ENCODE results near the gene FARS2. TPM values are rescaled to one million over a fixed set of nuclear protein-coding genes. Genes with fewer than 3 reads are reported as not detected.
A peak's percentile ranks its signal among the peaks of the same experiment; 100 is the strongest.

The FARS2 gene
- total and polyA plus RNA-seq, 5 donors, result 13.9 to 19.6 (median 16.7) TPM

DNA sequence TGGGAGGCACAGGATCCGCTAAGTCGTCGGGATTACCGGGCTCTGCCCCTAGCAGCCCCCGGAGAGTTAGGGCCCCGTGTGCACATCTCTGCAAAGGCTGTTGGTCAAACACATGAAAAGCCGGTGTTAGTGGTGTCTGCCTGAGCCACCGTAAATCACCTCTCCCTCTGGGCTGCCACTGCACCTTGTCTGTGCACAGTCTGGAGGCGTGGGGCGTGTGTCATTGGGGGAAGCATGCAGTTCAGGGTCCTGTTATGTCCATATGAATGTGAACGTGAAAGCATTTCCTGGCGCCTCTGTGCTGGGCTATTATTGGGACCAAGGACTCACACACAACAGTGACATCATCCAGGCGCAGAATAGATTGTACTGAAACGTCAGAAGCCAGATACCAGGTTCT lies 439.9 kb downstream of the FARS2 start:
- no peak overlapping the region for H3K4me3 ChIP-seq (ENCODE audit: low read length)
- 66% methylated on average over 14 of the region's 14 CpGs for WGBS
- H3K27ac ChIP-seq (ENCODE audit: low read length), result no peak overlapping the region
- intact Hi-C loops (cut with DNase I), result no loop called here
- H3K27me3 ChIP-seq (ENCODE audit: control insufficient read depth, insufficient read depth), result no peaks in the 10 kb centered on the region
- ATAC-seq (peak; percentile 42 to 76), DNase-seq (no peak)
- peaks cover 3% of the 10 kb centered on the region for H3K4me1 ChIP-seq (ENCODE audit: control insufficient read depth, insufficient read depth, low read length)
- H3K9me3 ChIP-seq (ENCODE audit: control insufficient read depth, low read length), result no peaks in the 10 kb centered on the region

DNA sequence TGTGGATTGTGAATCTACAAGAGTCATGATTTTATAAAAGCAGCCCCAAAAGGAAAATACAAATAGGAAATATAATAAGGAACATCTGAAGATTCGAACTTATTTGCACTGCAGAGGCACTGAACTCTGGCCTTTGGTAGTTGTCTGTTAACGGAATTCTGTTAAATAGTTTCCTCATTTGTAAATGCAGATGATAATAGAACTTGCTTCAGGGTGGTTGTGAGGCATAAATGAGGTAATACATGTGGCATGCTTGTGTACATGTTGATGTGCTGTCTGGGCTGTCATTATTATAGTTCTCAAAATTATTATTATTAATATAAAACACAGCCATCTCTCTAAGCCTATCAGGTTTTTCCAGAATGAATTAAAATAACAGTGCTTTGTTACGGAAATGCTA lies 443.4 kb downstream of the FARS2 start:
- no peak for ATAC-seq
- intact Hi-C loops (cut with DNase I), result no loop called here

DNA sequence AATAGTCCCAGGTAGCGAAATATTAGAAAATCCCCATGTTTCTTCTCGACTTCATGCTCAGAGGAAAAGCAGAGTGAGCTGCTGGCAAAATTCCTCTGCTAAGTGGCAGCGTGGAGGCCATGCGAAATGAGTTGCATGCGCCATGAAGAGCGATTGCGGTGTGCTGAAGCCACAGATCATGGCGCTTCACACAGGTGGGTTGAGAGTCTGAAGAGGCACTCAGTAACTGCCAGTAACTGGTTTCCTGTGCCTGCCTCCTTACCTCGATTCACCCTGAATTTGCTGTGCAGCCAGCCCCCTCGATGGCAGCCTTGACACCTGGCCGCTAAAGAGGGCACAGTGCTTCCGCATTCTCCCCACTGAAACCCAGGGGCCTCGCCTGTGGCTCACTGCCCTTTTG lies 443.9 kb downstream of the FARS2 start:
- no peak overlapping the region for H3K27ac ChIP-seq (ENCODE audit: low read length)
- ATAC-seq (no peak), DNase-seq (no peak)
- H3K27me3 ChIP-seq (ENCODE audit: control insufficient read depth, insufficient read depth), result no peaks in the 10 kb centered on the region
- no peaks in the 10 kb centered on the region for H3K9me3 ChIP-seq (ENCODE audit: control insufficient read depth, low read length)
- no peak overlapping the region for H3K4me3 ChIP-seq (ENCODE audit: low read length)
- H3K4me1 ChIP-seq (ENCODE audit: control insufficient read depth, insufficient read depth, low read length), result peaks cover 3% of the 10 kb centered on the region
- intact Hi-C loops (cut with DNase I), result no loop called here
- 97% methylated on average over 13 of the region's 13 CpGs for WGBS

More for the DNA sequence above, 443.4 kb downstream of the FARS2 start:
- Histone ChIP-seq H3K27ac (ENCODE audit: low read length) (no peak overlapping the region), H3K4me3 (ENCODE audit: low read length) (no peak overlapping the region), H3K4me1 (ENCODE audit: control insufficient read depth, insufficient read depth, low read length) (peaks cover 3% of the 10 kb centered on the region), H3K9me3 (ENCODE audit: control insufficient read depth, low read length) (no peaks in the 10 kb centered on the region), H3K27me3 (ENCODE audit: control insufficient read depth, insufficient read depth) (no peaks in the 10 kb centered on the region)
- no peak for DNase-seq
- 88% methylated on average over 3 of the region's 3 CpGs for WGBS

- H3K4me1 ChIP-seq (ENCODE audit: control insufficient read depth, insufficient read depth, low read length), result no peaks in the 10 kb centered on the region
- 89% methylated on average over 19 of the region's 19 CpGs for whole genome bisulfite sequencing
- ATAC-seq (no peak), DNase-seq (no peak)
- H3K27me3 ChIP-seq (ENCODE audit: control insufficient read depth, insufficient read depth), result no peaks in the 10 kb centered on the region
- intact Hi-C loops (cut with DNase I), result no loop called here
- no peaks in the 10 kb centered on the region for H3K9me3 ChIP-seq (ENCODE audit: control insufficient read depth, low read length)
- no peak overlapping the region for H3K4me3 ChIP-seq (ENCODE audit: low read length)
- H3K27ac ChIP-seq (ENCODE audit: low read length), result no peak overlapping the region
These were observed 445.1 kb downstream of the FARS2 start for GRCh38 chr6:5706124-5707033.

DNA sequence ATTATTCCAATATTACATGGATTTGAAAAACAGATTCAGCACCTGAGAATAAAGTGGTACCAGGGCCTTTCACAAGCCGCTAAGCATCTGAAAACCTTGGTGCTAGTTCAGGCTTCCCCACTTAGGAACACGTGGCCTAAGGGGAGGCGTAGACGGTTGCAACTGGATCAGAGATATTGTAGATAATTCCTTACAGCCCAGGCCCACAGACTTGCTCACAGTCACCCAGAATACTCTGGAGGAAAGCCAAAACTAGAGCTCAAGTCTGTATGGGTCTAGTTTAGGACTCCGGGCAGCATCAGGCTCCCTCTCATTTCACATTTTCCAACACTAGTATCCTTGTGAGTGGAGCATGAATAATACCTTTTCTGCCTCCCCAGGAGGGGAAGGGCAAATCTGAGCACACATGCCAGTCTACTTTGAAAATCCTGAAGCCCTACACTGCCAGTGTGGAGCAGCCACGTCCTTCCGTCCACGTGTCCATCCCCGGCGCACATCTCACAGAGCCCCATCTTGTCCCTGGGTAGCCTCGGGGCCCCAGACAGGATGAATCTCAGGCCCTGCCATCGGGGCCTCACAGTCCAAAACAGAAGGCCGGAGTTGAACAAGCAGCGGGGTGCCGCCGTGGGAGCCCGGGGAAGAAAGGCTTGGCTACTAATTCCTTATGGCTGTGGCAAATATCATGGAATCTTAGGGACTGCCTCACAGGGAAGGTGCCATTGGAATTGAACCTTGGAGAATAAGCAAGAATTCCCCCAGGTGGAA lies 446.1 kb downstream of the FARS2 start:
- Histone ChIP-seq H3K4me3 (ENCODE audit: low read length) (no peak overlapping the region), H3K27me3 (ENCODE audit: control insufficient read depth, insufficient read depth) (no peaks in the 10 kb centered on the region), H3K9me3 (ENCODE audit: control insufficient read depth, low read length) (no peaks in the 10 kb centered on the region), H3K4me1 (ENCODE audit: control insufficient read depth, insufficient read depth, low read length) (no peaks in the 10 kb centered on the region), H3K27ac (ENCODE audit: low read length) (no peak overlapping the region)
- WGBS, result 95% methylated on average over 17 of the region's 17 CpGs
- intact Hi-C loops (cut with DNase I), result no loop called here
- DNase-seq (no peak), ATAC-seq (no peak)

DNA sequence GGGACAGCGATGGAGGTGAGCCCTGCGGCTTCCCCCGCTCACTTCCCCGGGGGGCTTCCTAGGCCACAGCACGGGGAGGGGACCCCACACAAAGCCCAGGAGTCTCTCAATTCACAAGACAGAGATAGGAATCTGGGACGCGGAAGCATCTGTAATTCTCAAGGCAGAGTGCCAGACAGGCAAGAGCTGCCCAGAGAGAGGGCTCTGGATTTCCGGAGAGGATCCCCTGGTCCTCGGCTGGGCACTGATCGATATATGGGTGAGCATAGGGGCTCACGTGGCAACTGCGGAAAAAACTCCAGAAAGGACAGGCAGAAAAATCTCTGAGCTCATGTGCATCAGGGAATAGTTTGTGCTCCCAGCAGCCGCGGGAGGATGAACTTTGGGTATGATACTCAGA lies 449.2 kb downstream of the FARS2 start:
- no peaks in the 10 kb centered on the region for H3K27me3 ChIP-seq (ENCODE audit: control insufficient read depth, insufficient read depth)
- ATAC-seq (no peak), DNase-seq (no peak)
- no peak overlapping the region for H3K27ac ChIP-seq (ENCODE audit: low read length)
- WGBS, result 87% methylated on average over 14 of the region's 14 CpGs
- intact Hi-C loops (cut with DNase I), result no loop called here
- H3K4me3 ChIP-seq (ENCODE audit: low read length), result no peak overlapping the region
- no peaks in the 10 kb centered on the region for H3K4me1 ChIP-seq (ENCODE audit: control insufficient read depth, insufficient read depth, low read length)
- H3K9me3 ChIP-seq (ENCODE audit: control insufficient read depth, low read length), result no peaks in the 10 kb centered on the region

DNA sequence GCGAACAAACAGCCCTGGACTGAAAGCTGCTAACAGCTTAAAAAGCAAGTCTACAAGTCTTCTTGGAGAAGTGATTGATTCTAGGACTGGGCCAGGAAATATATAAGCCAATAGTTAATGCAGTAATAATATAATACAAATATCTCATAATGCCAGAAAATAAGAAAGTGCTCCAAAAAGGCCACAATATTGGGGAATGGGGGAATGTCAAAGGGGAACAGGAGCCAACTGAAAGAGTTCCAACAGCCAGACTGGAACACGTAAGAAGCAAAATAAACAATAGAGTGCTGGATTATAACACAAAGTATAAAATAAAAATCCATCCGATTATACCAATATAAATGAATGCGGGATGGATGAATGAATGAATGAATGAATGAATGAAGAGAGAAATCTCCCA lies 449.6 kb downstream of the FARS2 start:
- DNase-seq (no peak), ATAC-seq (no peak)
- Histone ChIP-seq H3K4me1 (ENCODE audit: control insufficient read depth, insufficient read depth, low read length) (no peaks in the 10 kb centered on the region), H3K4me3 (ENCODE audit: low read length) (no peak overlapping the region), H3K9me3 (ENCODE audit: control insufficient read depth, low read length) (no peaks in the 10 kb centered on the region), H3K27ac (ENCODE audit: low read length) (no peak overlapping the region), H3K27me3 (ENCODE audit: control insufficient read depth, insufficient read depth) (no peaks in the 10 kb centered on the region)
- intact Hi-C loops (cut with DNase I), result no loop called here
- WGBS, result 91% methylated on average over 4 of the region's 4 CpGs

DNA sequence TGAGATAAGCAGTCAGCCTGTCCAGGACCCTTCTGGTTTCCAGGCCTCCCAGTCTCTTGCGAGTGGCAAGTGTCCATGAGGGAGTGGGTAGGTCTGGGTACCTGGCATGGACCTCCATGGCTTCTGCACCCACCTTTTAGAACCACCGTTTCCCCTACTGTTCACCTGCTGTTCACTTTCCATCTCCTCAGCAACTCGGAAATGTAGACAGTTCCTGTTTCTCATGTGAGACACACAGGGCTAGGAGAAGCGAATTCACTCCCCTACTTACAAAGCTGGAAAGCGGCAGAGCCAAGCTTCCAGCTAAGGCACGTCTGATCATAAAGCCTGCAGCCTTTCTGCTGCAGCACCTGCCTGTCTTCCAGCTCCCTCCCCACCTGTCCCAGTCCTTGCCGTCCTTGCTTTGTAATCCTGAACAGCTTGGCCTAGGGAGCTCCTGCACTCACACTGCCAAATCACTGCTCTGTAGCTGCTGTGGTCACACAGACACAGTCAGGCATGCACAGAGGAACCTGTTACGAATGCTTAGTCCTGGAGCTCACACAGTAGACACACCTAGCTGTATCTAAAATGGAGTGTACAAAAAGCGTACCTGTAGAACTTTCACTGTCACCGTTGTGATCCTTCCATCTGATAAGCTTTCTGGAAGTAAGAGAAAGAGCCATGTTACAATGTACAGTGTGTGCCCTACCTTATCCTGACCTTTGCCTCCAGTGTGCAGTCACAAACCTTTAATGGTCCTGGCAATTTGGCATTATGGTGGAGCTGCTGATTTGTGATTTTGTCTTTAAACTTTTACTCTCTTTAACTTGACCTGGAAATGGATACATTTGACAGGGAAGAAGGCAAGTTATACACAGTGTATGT lies 451.3 kb downstream of the FARS2 start:
- H3K27me3 ChIP-seq (ENCODE audit: control insufficient read depth, insufficient read depth), result no peaks in the 10 kb centered on the region
- no peaks in the 10 kb centered on the region for H3K4me1 ChIP-seq (ENCODE audit: control insufficient read depth, insufficient read depth, low read length)
- H3K27ac ChIP-seq (ENCODE audit: low read length), result no peak overlapping the region
- DNase-seq, result no peak
- no peak for ATAC-seq
- H3K4me3 ChIP-seq (ENCODE audit: low read length), result no peak overlapping the region
- no peaks in the 10 kb centered on the region for H3K9me3 ChIP-seq (ENCODE audit: control insufficient read depth, low read length)
- intact Hi-C loops (cut with DNase I), result no loop called here
- 79% methylated on average over 10 of the region's 10 CpGs for WGBS

GRCh38 chr6:5713519-5713918 lies 452.2 kb downstream of the FARS2 start:
- intact Hi-C loops (cut with DNase I), result no loop called here
- Histone ChIP-seq H3K27me3 (ENCODE audit: control insufficient read depth, insufficient read depth) (no peaks in the 10 kb centered on the region), H3K27ac (ENCODE audit: low read length) (no peak overlapping the region), H3K9me3 (ENCODE audit: control insufficient read depth, low read length) (no peaks in the 10 kb centered on the region), H3K4me1 (ENCODE audit: control insufficient read depth, insufficient read depth, low read length) (no peaks in the 10 kb centered on the region), H3K4me3 (ENCODE audit: low read length) (no peak overlapping the region)
- 69% methylated on average over 7 of the region's 7 CpGs for WGBS
- ATAC-seq (no peak), DNase-seq (no peak)

- intact Hi-C loops (cut with DNase I), result no loop called here
- Histone ChIP-seq H3K4me1 (ENCODE audit: control insufficient read depth, insufficient read depth, low read length) (peaks cover 3% of the 10 kb centered on the region), H3K27ac (ENCODE audit: low read length) (no peak overlapping the region), H3K4me3 (ENCODE audit: low read length) (no peak overlapping the region), H3K9me3 (ENCODE audit: control insufficient read depth, low read length) (no peaks in the 10 kb centered on the region), H3K27me3 (ENCODE audit: control insufficient read depth, insufficient read depth) (no peaks in the 10 kb centered on the region)
- DNase-seq (no peak), ATAC-seq (no peak)
- WGBS, result 83% methylated on average over 5 of the region's 5 CpGs
These were observed 457.1 kb downstream of the FARS2 start for GRCh38 chr6:5718231-5718947.

All from right cardiac atrium (tissue), 5 donors.